Activated effector memory CD4-positive, alpha-beta T cell treated with Interleukin-2 at 50 U/mL for 16 hours (primary cell): ENCODE measurements around the gene CREB5.

Experiments
- DNase-seq: peaks from one replicate; pipeline ENCODE4 v3.0.0-alpha.2; 2020

The CREB5 gene

GRCh38 chr7:28407651-28408050 is 4.7 kb upstream of the CREB5 start:
- DNase-seq = no peak

- DNase-seq = no peak
These were observed 4.0 kb upstream of the CREB5 start for GRCh38 chr7:28408105-28408959.

- no peak for DNase-seq
These were observed 3.2 kb upstream of the CREB5 start for GRCh38 chr7:28408960-28409715.

GRCh38 chr7:28409716-28410627 is 2.3 kb upstream of the CREB5 start:
- DNase-seq = no peak

GRCh38 chr7:28410628-28411531 is 1.4 kb upstream of the CREB5 start:
- no peak for DNase-seq

GRCh38 chr7:28413011-28413410 is 693 bp downstream of the CREB5 start:
- DNase-seq = no peak

GRCh38 chr7:28414453-28414852 is 2.1 kb downstream of the CREB5 start:
- no peak for DNase-seq

- DNase-seq = no peak
These were observed 5.1 kb downstream of the CREB5 start for GRCh38 chr7:28417321-28417940.

- DNase-seq = no peak
These were observed 6.0 kb downstream of the CREB5 start for GRCh38 chr7:28418311-28418710.

- DNase-seq = no peak
These were observed 6.6 kb downstream of the CREB5 start for GRCh38 chr7:28418966-28419365.

- no peak for DNase-seq
These were observed 7.4 kb downstream of the CREB5 start for GRCh38 chr7:28419716-28420115.

GRCh38 chr7:28423112-28423511 is 10.8 kb downstream of the CREB5 start:
- DNase-seq = no peak

GRCh38 chr7:28423918-28424514 is 11.7 kb downstream of the CREB5 start:
- DNase-seq = no peak

GRCh38 chr7:28425496-28425895 is 13.2 kb downstream of the CREB5 start:
- no peak for DNase-seq

- no peak for DNase-seq
These were observed 14.9 kb downstream of the CREB5 start for GRCh38 chr7:28427236-28427635.

GRCh38 chr7:28430616-28431015 is 18.3 kb downstream of the CREB5 start:
- DNase-seq = no peak

- DNase-seq = no peak
These were observed 19.8 kb downstream of the CREB5 start for GRCh38 chr7:28432105-28432504.

- no peak for DNase-seq
These were observed 20.7 kb downstream of the CREB5 start for GRCh38 chr7:28433039-28433438.

GRCh38 chr7:28433699-28434219 is 21.4 kb downstream of the CREB5 start:
- no peak for DNase-seq

GRCh38 chr7:28434510-28434909 is 22.2 kb downstream of the CREB5 start:
- no peak for DNase-seq

GRCh38 chr7:28435152-28435551 is 22.8 kb downstream of the CREB5 start:
- no peak for DNase-seq
